HFF-Myc (cell line): ENCODE results near the gene LHFPL4.
"Not testable (repeated sequence)": the region's sequence is repeated elsewhere in the genome, so short reads cannot be mapped to it uniquely, and the experiment has no call there.

Source experiments
- DNase-seq: peaks from one replicate; pipeline ENCODE4 v3.0.0-alpha.2; 2011; ENCODE audit warnings: low read depth; ENCODE audit errors: extremely low read depth
- H3K4me3 ChIP-seq: replicated peaks from 2 replicates; pipeline ENCODE4 v1.5.1; 2011; ENCODE audit warnings: low read depth, mild to moderate bottlenecking, control low read depth, low read length
- CTCF ChIP-seq: IDR thresholded peaks from 2 replicates; pipeline ENCODE4 v1.5.1; 2012; ENCODE audit warnings: mild to moderate bottlenecking, low read depth, low read length, control low read depth; ENCODE audit errors: missing control alignments

Gene LHFPL4

DNA sequence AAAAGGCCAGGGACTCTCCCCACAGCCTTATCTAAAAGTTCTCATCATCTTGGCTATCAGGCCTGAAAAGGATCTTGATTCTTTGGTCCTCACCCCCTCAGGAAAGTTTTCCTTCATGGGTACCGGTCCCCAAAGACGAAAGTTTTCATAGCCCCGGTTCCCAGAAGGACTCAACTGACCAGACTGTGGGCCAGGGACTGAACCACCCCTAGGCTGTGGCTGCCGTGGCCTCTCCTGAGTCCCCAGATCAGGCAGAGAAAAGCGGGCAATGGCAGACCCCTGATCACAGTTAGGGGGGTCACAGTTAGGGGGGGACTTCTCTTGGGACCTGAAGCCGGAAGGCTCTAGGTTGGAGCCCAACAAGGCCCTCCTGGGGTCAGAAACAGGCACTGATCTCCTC is 54.8 kb downstream of the LHFPL4 start:
- no peak overlapping the region for H3K4me3 ChIP-seq
- no peak for TF ChIP-seq CTCF
- DNase-seq: no peak

DNA sequence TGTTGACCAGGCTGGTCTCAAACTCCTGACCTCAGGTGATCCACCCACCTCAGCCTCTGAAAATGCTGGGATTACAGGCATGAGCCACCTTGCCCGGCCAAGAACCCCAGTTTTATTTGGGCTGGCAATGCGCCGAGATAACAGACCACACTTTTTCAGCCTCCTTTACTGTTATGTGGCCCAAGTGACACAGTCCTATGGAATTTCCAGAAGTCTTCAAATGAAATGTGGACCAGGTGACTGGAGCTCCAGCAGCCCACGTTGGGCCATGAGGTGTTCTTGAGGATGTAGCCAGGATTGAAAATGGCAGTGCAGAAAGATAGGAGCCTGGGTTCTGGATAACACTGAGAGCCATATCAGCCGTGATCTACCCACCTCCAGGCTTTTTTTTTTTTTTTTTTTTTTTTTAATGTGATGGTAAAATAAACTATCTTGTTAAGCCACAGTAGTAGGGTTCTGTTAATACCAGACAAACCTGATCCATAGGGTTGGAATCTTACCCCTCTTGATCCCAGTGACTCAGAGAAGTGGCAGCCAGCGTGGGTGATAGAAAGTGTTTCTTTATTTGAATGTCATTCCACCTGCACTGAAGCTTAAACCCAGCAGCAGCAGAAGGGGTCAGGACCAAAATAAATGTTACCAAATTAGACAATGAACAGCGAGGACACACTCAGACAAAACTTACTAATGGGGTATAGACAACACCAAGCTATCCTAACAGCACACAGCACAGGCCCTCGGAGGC is 55.6 kb downstream of the LHFPL4 start:
- TF ChIP-seq CTCF: no peak
- H3K4me3 ChIP-seq: no peak overlapping the region
- DNase-seq: no peak

DNA sequence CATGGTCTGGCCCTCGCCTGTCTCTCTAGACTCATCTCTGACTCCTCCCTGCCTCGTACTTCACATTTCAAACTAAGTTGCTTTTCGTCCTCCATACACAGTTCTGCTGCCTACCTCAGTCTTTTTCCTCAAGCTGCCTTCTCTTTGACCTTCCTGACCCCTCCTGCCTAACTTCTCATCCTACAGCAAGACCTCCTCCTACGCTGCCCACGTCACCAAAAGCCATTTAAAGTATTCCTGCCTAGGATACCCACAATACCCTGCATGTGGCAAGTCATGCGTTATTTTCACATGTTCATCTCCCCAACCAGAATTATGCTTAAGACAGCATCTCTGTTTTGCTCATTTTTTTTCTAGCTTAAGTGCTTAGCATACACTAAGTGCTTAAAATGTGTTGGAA is 56.7 kb downstream of the LHFPL4 start:
- TF ChIP-seq CTCF: no peak
- no peak overlapping the region for H3K4me3 ChIP-seq
- no peak for DNase-seq

- not testable (repeated sequence) for H3K4me3 ChIP-seq, DNase-seq
These were observed 59.6 kb downstream of the LHFPL4 start for GRCh38 chr3:9494036-9494435.

DNA sequence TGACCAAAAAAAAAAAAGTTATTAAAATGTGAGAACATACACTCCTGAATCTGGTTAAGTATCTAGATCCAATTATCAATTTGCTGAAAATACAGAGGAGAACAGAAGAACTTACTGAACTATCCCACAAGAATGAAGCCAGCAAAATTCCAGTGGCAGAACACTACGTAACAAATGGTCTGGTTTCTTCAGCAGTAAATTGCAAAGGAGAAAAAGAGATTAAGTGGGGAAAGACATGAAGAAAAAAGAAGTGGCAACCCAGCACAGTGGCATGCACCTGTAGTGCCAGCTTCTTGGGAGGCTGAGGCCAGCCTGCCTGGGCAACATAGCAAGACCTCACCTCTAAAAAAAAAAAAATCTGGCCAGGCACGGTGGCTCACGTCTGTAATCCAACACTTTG is 62.1 kb downstream of the LHFPL4 start:
- no peak for TF ChIP-seq CTCF
- no peak overlapping the region for H3K4me3 ChIP-seq
- no peak for DNase-seq

DNA sequence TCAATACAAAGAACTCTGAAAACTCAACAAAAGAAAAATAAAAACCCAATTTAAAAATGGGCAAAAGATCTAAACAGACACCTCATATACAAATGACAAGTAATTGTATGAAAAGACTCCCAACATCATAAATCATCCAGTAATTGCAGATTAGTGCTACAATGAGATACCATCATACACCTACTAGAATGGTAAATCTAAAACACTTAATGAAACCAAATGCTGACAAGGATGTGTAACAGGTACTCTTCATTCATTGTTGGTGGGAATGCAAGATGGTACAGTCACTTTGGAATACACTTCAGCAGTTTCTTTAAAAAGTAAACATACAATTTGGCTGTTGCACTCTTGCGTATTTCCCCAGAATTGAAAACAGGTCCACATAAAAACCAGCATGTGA is 68.4 kb downstream of the LHFPL4 start:
- H3K4me3 ChIP-seq: no peak overlapping the region
- no peak for DNase-seq
- no peak for TF ChIP-seq CTCF

DNA sequence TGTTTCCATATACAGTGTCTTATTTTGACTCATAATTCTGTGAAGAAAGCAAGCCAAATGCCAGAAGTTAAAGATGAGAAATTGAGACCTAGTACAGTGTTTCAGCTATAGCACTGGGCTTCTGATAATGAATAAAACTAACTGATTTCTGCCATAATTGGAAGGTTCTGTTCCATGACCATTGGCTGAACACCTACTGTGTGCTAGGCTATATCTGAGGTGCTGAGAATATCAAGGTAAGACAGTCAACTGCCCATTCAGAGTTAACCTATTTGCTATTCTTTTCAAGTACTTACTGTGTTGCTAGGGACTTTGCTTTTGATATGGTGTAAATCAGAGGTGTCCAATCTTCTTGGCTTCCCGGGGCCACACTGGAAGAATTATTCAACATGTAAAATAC is 73.4 kb downstream of the LHFPL4 start:
- no peak for DNase-seq
- no peak for TF ChIP-seq CTCF

More for the DNA sequence above, 73.4 kb downstream of the LHFPL4 start:
- H3K4me3 ChIP-seq: no peak overlapping the region
